IMR-90 (cell line): Measurements from ENCODE around the gene RPS26. TPM values are rescaled to one million over a fixed set of nuclear protein-coding genes. Genes with fewer than 3 reads are reported as not detected.

Experiments used
- ATAC-seq: fragments of 200-7000 bp; cut with Tn5 transposase; 2 replicates; pipeline ENCODE4 v1.9.1; 2020; ENCODE audit warnings: low read depth, mild to moderate bottlenecking, moderate library complexity
- BruUV-seq: library from RNA; stranded (reverse); fragments of 400-500 nt; replicated peaks from 2 replicates; lab custom pipeline; 2021; lab: Mats Ljungman, UMichigan
- CTCF ChIA-PET: fragments of 300-600 bp; formaldehyde crosslinking; extraction: SDS; loops from one replicate; lab custom pipeline; 2021; ENCODE audit warnings: antibody characterized with exemption; lab: Yijun Ruan, JAX
- POLR2A ChIA-PET: fragments of 300-600 bp; sonication (Branson Sonifier 250); formaldehyde crosslinking; loops from one replicate; lab custom pipeline; 2022; ENCODE audit warnings: antibody characterized with exemption; ENCODE audit not compliant: unreplicated experiment; lab: Charles Lee
- DNase-seq: peaks from one replicate; pipeline ENCODE4 v3.0.0; 2013
- H2AFZ ChIP-seq: replicated peaks from 2 replicates; pipeline ENCODE3; 2013; ENCODE audit warnings: low read length, mild to moderate bottlenecking; ENCODE audit not compliant: poor library complexity
- H2AK5ac ChIP-seq: 2 replicates; pipeline ENCODE4 v1.6.1; 2013; ENCODE audit warnings: low read depth, low read length, inconsistent platforms
- H2AK9ac ChIP-seq: replicated peaks from 2 replicates; pipeline ENCODE3; 2013; ENCODE audit warnings: mild to moderate bottlenecking, low read depth, low read length, moderate library complexity; ENCODE audit not compliant: poor library complexity
- H2BK120ac ChIP-seq: 2 replicates; pipeline ENCODE4 v1.6.1; 2013; ENCODE audit warnings: low read depth, low read length, inconsistent platforms
- H2BK15ac ChIP-seq: 3 replicates; pipeline ENCODE4 v1.6.1; 2013; ENCODE audit warnings: low read depth, low read length, inconsistent platforms
- H2BK20ac ChIP-seq: 2 replicates; pipeline ENCODE4 v1.6.1; 2013; ENCODE audit warnings: low read depth, mild to moderate bottlenecking, inconsistent platforms, low read length, moderate library complexity
- H2BK5ac ChIP-seq: 2 replicates; pipeline ENCODE4 v1.6.1; 2013; ENCODE audit warnings: mild to moderate bottlenecking, low read depth, low read length, inconsistent platforms; ENCODE audit not compliant: poor library complexity, severe bottlenecking
- H3K14ac ChIP-seq: replicated peaks from 2 replicates; pipeline ENCODE4 v1.6.1; 2013; ENCODE audit warnings: low read depth, low read length, inconsistent platforms
- H3K18ac ChIP-seq: 2 replicates; pipeline ENCODE4 v1.6.1; 2013; ENCODE audit warnings: low read depth, low read length, control low read depth
- H3K23ac ChIP-seq: 2 replicates; pipeline ENCODE4 v1.6.1; 2013; ENCODE audit warnings: low read depth, low read length, inconsistent platforms
- H3K27ac ChIP-seq: 2 replicates; pipeline ENCODE4 v1.5.1; 2013; ENCODE audit warnings: mild to moderate bottlenecking, control low read depth, low read length; ENCODE audit not compliant: insufficient read depth
- H3K27me3 ChIP-seq: 2 replicates; pipeline ENCODE4 v1.6.1; 2013; ENCODE audit warnings: low read length; ENCODE audit not compliant: control insufficient read depth, insufficient read depth
- H3K36me3 ChIP-seq: 2 replicates; pipeline ENCODE4 v1.6.1; 2013; ENCODE audit warnings: low read length, mixed read lengths; ENCODE audit not compliant: control insufficient read depth, insufficient read depth
- H3K4ac ChIP-seq: 2 replicates; pipeline ENCODE4 v1.6.1; 2013; ENCODE audit warnings: low read depth, low read length, inconsistent platforms
- H3K4me1 ChIP-seq: 2 replicates; pipeline ENCODE4 v1.6.1; 2013; ENCODE audit warnings: low read length, mixed read lengths; ENCODE audit not compliant: control insufficient read depth, insufficient read depth
- H3K4me2 ChIP-seq: 2 replicates; pipeline ENCODE4 v1.6.1; 2013; ENCODE audit warnings: low read depth, mild to moderate bottlenecking, control low read depth, low read length, moderate library complexity
- H3K4me3 ChIP-seq: 2 replicates; pipeline ENCODE4 v1.5.1; 2013; ENCODE audit warnings: low read depth, mild to moderate bottlenecking, control low read depth, low read length, moderate library complexity; ENCODE audit not compliant: insufficient read depth
- H3K56ac ChIP-seq: 2 replicates; pipeline ENCODE4 v1.6.1; 2013; ENCODE audit warnings: low read length, inconsistent platforms; ENCODE audit not compliant: insufficient read depth; ENCODE audit errors: extremely low read depth
- H3K79me1 ChIP-seq, 2 experiments: 2 replicates each; pipeline ENCODE4 v1.6.1; 2013; ENCODE audit warnings: low read length in 2 of 2, inconsistent platforms in 1 of 2, low read depth in 1 of 2
- H3K9ac ChIP-seq: 2 replicates; pipeline ENCODE4 v1.6.1; 2013; ENCODE audit warnings: low read depth, low read length, control low read depth
- H3K9me1 ChIP-seq: 2 replicates; pipeline ENCODE4 v1.6.1; 2013; ENCODE audit warnings: low read length, inconsistent platforms; ENCODE audit not compliant: insufficient read depth
- H3K9me3 ChIP-seq: 2 replicates; pipeline ENCODE4 v1.6.1; 2013; ENCODE audit warnings: low read length; ENCODE audit not compliant: control insufficient read depth, insufficient read depth
- H4K20me1 ChIP-seq: 2 replicates; pipeline ENCODE4 v1.6.1; 2013; ENCODE audit warnings: low read length, inconsistent platforms; ENCODE audit not compliant: insufficient read depth
- H4K5ac ChIP-seq: 2 replicates; pipeline ENCODE4 v1.6.1; 2013; ENCODE audit warnings: mild to moderate bottlenecking, low read depth, low read length, control low read depth
- H4K8ac ChIP-seq, 2 experiments: 2 replicates each; pipeline ENCODE4 v1.6.1; 2013; ENCODE audit warnings: low read depth in 2 of 2, low read length in 2 of 2, control low read depth in 1 of 2, inconsistent platforms in 1 of 2
- H4K91ac ChIP-seq: 2 replicates; pipeline ENCODE4 v1.6.1; 2013; ENCODE audit warnings: low read depth, low read length, inconsistent platforms; ENCODE audit not compliant: insufficient read depth
- CHD1 ChIP-seq: IDR thresholded peaks from 2 replicates; pipeline ENCODE4 v1.6.1; 2012; ENCODE audit warnings: low read depth, low read length, improper control_type of control experiment
- FOS ChIP-seq: fragments of 150-350 bp; IDR thresholded peaks from 2 replicates; pipeline ENCODE4 v1.6.1; 2016; ENCODE audit warnings: low read depth, low read length
- MAFK ChIP-seq: IDR thresholded peaks from 2 replicates; pipeline ENCODE4 v1.6.1; 2012; ENCODE audit warnings: low read depth, low read length, improper control_type of control experiment
- MAZ ChIP-seq: IDR thresholded peaks from 2 replicates; pipeline ENCODE4 v1.6.1; 2012; ENCODE audit warnings: low read depth, mild to moderate bottlenecking, low read length, improper control_type of control experiment, moderate library complexity, borderline replicate concordance
- MXI1 ChIP-seq: IDR thresholded peaks from 2 replicates; pipeline ENCODE4 v1.6.1; 2012; ENCODE audit warnings: low read depth, mild to moderate bottlenecking, low read length, moderate library complexity, borderline replicate concordance
- NFE2L2 ChIP-seq: fragments of 150-350 bp; IDR thresholded peaks from 2 replicates; pipeline ENCODE4 v1.6.1; 2016; ENCODE audit warnings: low read depth, mild to moderate bottlenecking, low read length
- POLR2A ChIP-seq: IDR thresholded peaks from 2 replicates; pipeline ENCODE4 v1.6.1; 2012; ENCODE audit warnings: mild to moderate bottlenecking, low read depth, low read length
- RFX5 ChIP-seq: IDR thresholded peaks from 2 replicates; pipeline ENCODE4 v1.8.0; 2012; ENCODE audit warnings: low read depth, mild to moderate bottlenecking, low read length, moderate library complexity
- WGBS, 2 experiments: methylation state at CpG; one replicate each; pipeline versions ENCODE4 v1.1.5 to v1.1.7; 2013; ENCODE audit warnings: missing lambda C conversion rate in 2 of 2; ENCODE audit not compliant: insufficient read length in 1 of 2; ENCODE audit errors: extremely low coverage in 2 of 2; 5-methylcytosine and 5-hydroxymethylcytosine counted together
- dilution Hi-C: fragments of 300-500 bp; cut with HindIII; formaldehyde crosslinking; loops from one replicate; pipeline ENCODE4 v1.14.3; 2018; ENCODE audit warnings: low sequenced_read_pairs; ENCODE audit not compliant: unreplicated experiment
- in situ Hi-C: fragments of 300-500 bp; cut with MboI; formaldehyde crosslinking; loops from 3 replicates; pipeline ENCODE4 v1.14.3; 2019; ENCODE audit warnings: low sequenced_read_pairs, inconsistent platforms, mixed read lengths
- intact Hi-C: fragments of 100-400 bp; cut with micrococcal nuclease; formaldehyde crosslinking; loops from 2 replicates; pipeline ENCODE4 v1.10.0; 2022
- polyA plus RNA-seq, 3 experiments: library from polyadenylated mRNA; depleted of rRNA; stranded (reverse); fragments of >200 nt; gene quantifications; 2 replicates each; pipeline ENCODE4 v1.2.3, GENCODE V29; 2012; ENCODE audit warnings: low replicate concordance in 1 of 3
- total RNA-seq: library from RNA; depleted of rRNA; stranded (reverse); fragments of >200 nt; gene quantifications from 2 replicates; pipeline ENCODE4 v1.2.3, GENCODE V29; 2012
- TF ChIP-seq, protein P1 (sequence below): fragments of 150-350 bp; IDR thresholded peaks from 2 replicates; pipeline ENCODE4 v1.6.1; 2016; ENCODE audit warnings: low read depth, mild to moderate bottlenecking, low read length, moderate library complexity, borderline replicate concordance

The RPS26 gene
- total and polyA plus RNA-seq, 2 of the 4 experiments (the other 2 are of a cell fraction), result 307 to 1,824 TPM

DNA sequence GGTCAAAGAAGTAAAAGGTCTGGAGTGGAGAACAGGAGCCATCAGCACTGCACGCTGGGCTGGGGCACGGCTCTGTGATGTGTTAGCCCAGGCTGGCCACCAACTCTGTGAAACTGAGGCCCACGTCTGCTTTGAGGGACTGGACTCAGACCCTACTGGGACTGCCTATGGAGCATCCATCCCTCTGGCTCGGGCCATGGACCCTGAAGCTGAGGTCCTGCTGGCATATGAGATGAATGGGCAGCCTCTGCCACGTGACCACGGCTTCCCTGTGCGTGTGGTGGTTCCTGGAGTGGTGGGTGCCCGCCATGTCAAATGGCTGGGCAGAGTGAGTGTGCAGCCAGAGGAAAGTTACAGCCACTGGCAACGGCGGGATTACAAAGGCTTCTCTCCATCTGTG lies 37.5 kb upstream of the RPS26 start:
- no peak overlapping the region for H2BK5ac ChIP-seq
- H3K4ac ChIP-seq, result no peak overlapping the region
- H4K5ac ChIP-seq, result no peak overlapping the region
- H3K4me3 ChIP-seq, result no peak overlapping the region
- H2BK15ac ChIP-seq, result no peak overlapping the region
- TF ChIP-seq MAFK (no peak), CHD1 (no peak), FOS (no peak), RFX5 (no peak), POLR2A (no peak), MXI1 (no peak), MAZ (no peak), NFE2L2 (no peak)
- TF ChIP-seq, protein P1, sequence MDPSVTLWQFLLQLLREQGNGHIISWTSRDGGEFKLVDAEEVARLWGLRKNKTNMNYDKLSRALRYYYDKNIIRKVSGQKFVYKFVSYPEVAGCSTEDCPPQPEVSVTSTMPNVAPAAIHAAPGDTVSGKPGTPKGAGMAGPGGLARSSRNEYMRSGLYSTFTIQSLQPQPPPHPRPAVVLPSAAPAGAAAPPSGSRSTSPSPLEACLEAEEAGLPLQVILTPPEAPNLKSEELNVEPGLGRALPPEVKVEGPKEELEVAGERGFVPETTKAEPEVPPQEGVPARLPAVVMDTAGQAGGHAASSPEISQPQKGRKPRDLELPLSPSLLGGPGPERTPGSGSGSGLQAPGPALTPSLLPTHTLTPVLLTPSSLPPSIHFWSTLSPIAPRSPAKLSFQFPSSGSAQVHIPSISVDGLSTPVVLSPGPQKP, result no peak
- no peak overlapping the region for H3K23ac ChIP-seq
- no peak overlapping the region for H3K27ac ChIP-seq
- H2AK9ac ChIP-seq, result no peak overlapping the region
- no peaks in the 10 kb centered on the region for H4K20me1 ChIP-seq
- no peaks in the 10 kb centered on the region for H3K27me3 ChIP-seq
- H3K14ac ChIP-seq, result no peak overlapping the region
- H3K4me2 ChIP-seq, result no peak overlapping the region
- H3K9me1 ChIP-seq, result peaks cover 16% of the 10 kb centered on the region
- dilution Hi-C loops, result no loop called here
- no peak overlapping the region for H4K91ac ChIP-seq
- no peaks in the 10 kb centered on the region for H3K4me1 ChIP-seq
- CTCF ChIA-PET, result no interaction called here
- H3K79me1 ChIP-seq, result peaks cover 3 to 12% of the 10 kb centered on the region in 2 experiments; a peak in 3 of 4 replicates
- intact Hi-C loops, result no loop called here
- DNase-seq, result no peak
- 89% methylated on average over 7 of the region's 10 CpGs; no CpG with 5 or more reads in 1 of the 2 experiments for WGBS, 2 experiments
- no peak overlapping the region for H3K18ac ChIP-seq
- in situ Hi-C loops, result no loop called here
- H3K9me3 ChIP-seq, result no peaks in the 10 kb centered on the region
- no peak overlapping the region for H2BK20ac ChIP-seq
- H3K36me3 ChIP-seq, result peaks cover 18% of the 10 kb centered on the region
- no peak overlapping the region for H4K8ac ChIP-seq
- H3K9ac ChIP-seq, result no peak overlapping the region
- POLR2A ChIA-PET, result no interaction called here
- ATAC-seq, result no peak
- no peak overlapping the region for H3K56ac ChIP-seq
- no peak overlapping the region for H2AFZ ChIP-seq
- no TSS peak for BruUV-seq
- H2BK120ac ChIP-seq, result no peak overlapping the region
- H2AK5ac ChIP-seq, result no peak overlapping the region
